ENCODE measurements around the gene MRNIP.

GRCh38 chr5:179906294-179906794 is 47.7 kb upstream of the MRNIP start:
- no peak for TF ChIP-seq TAF1 (IDR thresholded peaks at IDR 0.05; ENCODE audit: borderline replicate concordance, insufficient read depth, low read length)
- TF ChIP-seq POLR2AphosphoS5 (IDR thresholded peaks at IDR 0.05; ENCODE audit: low read depth, low read length): no peak
- no peak for TF ChIP-seq SIN3A (IDR thresholded peaks at IDR 0.05; ENCODE audit: borderline replicate concordance, insufficient read depth, low read length)
- TF ChIP-seq REST (IDR thresholded peaks at IDR 0.05; ENCODE audit: insufficient read depth in 1 of 2, low read depth in 2 of 2, low read length in 2 of 2): no peak

Measured in PFSK-1 (cell line).